Stimulated activated CD8-positive, alpha-beta memory T cell treated with anti-CD3 and anti-CD28 coated beads, Interleukin-7, amount 100 ng/mL, for 4 hours (primary cell): ENCODE results near the gene ARHGAP11B.
"Not testable (repeated sequence)": the region's sequence is repeated elsewhere in the genome, so short reads cannot be mapped to it uniquely, and the experiment has no call there.

Experiments used
- DNase-seq, 2 donors: peaks; one replicate each; pipeline ENCODE4 v3.0.0-alpha.2; 2020; ENCODE audit warnings: low read depth in 2 of 2

The ARHGAP11B gene

DNA sequence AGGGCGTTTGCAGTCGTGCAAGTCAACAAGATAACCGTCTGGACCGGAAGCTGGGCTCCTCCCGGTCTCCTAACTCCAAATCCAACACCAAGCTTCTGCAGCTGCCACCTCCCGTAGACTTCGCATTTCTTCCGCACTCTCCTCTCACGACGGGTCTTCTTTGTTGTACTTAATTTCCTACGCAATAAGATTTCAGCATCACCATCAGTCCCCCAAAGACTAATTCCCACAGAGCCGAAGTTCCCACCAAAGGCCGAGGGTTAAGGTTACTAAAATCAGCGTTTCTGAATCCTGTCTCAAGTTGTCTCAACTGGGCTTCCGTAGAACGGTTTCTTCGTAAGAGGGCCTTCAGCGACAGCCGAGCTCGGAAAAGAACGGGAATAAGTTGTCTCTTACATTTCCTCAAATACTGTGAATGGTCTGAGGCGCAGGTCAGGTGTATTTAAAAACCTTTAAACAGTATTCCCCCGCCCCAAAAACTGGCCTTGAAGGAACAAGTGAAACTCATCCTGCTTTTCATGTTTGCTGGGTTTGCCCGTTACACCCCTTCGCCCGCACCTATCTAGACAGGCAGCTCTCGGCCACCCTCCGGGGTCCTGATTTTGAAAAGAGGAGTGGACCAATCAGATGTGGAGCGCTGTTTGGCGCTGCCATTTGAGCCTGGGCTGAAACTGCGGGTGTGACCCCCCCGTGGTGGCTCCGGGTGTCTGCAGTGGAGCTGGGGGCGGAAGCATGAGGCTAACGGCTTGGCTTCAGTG lies at the start of gene ARHGAP11B:
TSS of gene ARHGAP11B (plus strand) at position 693 of the 758 bp plus-strand sequence.
- DNase-seq = peak; percentile 86 to 91

- DNase-seq = not testable (repeated sequence)
Measured at GRCh38 chr15:30579394-30579970, 46.4 kb upstream of the ARHGAP11B start.

GRCh38 chr15:30580716-30581115 lies 45.2 kb upstream of the ARHGAP11B start:
- DNase-seq = not testable (repeated sequence)

DNA sequence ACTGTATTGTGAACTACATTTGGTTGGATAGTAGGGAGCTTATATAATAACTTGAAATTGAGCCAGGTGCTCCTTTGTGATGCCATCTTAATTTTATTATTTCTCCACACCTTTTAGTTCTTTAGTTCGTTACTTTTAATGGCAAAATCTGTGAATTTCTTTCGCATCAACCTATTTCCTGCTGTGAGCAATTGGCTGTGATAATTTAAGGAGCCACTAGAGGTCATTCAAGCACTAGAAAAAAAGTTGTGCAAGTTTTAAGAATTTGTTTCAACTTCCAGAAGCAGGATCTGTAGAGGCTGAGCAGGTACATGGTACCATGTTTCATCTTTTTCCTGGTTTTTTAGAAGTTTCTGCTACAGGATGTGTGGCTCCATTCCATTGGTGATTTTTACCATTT lies 27.0 kb upstream of the ARHGAP11B start:
- DNase-seq = not testable (repeated sequence)

- DNase-seq = not testable (repeated sequence)
Measured at GRCh38 chr15:30603796-30604195, 22.1 kb upstream of the ARHGAP11B start, which contains the start of gene GOLGA8H. Gene GOLGA8H, plus strand, starts transcription at chr15:30604028. Its CDS starts 98 bp downstream, at chr15:30604126.

GRCh38 chr15:30612271-30612670 lies 13.7 kb upstream of the ARHGAP11B start:
- DNase-seq = not testable (repeated sequence)

GRCh38 chr15:30621342-30621741 lies 4.6 kb upstream of the ARHGAP11B start:
- not testable (repeated sequence) for DNase-seq

- DNase-seq = not testable (repeated sequence)
Measured at GRCh38 chr15:30626194-30626565, 252 bp downstream of the ARHGAP11B start.

GRCh38 chr15:30626632-30627031 lies 704 bp downstream of the ARHGAP11B start:
- DNase-seq = not testable (repeated sequence)

DNA sequence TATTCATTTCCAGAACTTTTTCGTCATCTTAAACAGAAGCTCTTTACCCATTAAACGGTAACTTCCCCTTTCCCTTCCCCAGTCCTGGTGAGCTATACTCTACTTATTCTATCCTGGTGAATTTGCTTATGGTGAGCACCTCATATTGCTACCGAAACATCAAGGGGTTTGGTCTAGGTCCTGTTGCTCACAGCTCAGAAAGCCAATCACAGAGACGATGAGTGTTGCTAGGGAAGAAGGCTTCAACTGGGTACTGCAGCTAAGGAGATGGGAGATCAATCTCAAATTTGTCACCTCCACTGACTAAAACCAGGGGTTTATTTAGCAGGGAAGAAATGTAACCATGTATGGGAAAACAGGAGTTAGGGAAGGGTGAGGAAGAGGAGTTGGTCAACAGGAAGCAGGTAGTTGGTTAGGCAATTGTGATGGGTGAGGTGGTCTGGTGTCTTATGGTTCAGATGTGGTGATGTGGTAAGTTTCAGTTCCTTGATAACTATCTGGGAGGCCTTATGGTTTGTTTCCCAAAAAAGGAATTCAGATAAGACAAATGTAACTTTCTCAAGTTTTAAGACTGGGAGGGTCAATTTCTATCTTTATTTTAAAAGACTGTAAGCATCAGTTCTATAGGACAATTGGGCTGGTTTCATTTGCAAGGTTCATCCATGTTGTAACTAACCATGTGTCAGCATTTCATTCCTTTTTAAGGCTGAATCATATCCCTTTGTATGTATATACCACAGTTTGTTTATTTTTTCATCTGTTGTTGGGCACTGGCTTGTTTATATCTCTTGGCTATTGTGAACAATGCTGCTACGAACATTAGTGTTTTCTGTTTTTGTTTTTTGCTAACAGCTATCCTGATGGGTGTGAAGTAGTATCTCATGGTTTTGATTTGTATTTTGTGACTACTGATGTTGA lies 24.3 kb downstream of the ARHGAP11B start:
- DNase-seq = no peak

DNA sequence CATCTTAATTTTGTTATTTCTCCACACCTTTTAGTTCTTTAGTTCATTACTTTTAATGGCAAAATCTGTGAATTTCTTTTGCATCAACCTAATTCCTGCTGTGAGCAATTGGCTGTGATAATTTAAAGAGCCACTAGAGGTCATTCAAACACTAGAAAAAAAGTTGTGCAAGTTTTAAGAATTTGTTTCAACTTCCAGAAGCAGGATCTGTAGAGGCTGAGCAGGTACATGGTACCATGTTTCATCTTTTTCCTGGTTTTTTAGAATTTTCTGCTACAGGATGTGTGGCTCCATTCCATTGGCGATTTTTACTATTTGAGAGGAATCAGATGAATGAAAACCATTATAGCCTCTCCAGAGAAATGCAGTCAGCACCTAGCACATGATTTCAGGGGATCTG lies 35.2 kb downstream of the ARHGAP11B start:
- not testable (repeated sequence) for DNase-seq

DNA sequence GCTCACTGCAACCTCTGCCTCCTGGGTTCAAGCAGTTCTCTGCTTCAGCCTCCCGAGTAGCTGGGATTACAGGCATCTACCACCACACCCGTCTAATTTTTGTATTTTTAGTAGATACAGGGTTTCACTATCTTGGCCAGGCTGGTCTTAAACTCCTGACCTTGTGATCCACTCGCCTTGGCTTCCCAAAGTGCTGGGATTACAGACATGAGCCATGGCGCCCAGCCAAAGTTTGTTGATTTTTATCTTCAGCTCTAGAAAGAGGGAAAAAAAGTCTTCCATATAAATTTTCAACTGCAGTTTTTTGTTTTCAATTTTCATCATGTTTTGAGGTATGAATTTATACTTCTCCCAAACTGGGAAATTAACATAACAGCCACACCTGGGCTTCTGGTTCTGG lies 43.7 kb downstream of the ARHGAP11B start:
- not testable (repeated sequence) for DNase-seq

DNA sequence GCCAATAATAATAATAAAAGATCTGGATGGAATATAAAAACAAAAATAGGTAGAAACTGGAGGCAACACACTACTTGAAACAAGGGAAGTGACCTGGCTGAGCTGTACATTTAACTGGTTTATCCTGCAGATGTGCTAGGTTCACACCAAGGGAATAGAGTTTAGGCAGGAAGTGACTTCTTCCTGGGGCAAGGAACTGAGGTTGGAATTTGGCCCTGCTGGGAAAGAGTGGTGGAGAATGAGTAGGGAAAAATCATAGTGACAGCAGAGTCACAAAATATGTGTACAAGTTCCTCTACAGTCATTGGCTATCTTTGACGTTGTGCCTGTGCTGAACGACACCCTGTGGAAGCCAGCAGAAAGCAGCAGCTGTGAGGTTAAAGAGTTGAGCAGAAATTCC lies 44.1 kb downstream of the ARHGAP11B start:
- no peak for DNase-seq

DNA sequence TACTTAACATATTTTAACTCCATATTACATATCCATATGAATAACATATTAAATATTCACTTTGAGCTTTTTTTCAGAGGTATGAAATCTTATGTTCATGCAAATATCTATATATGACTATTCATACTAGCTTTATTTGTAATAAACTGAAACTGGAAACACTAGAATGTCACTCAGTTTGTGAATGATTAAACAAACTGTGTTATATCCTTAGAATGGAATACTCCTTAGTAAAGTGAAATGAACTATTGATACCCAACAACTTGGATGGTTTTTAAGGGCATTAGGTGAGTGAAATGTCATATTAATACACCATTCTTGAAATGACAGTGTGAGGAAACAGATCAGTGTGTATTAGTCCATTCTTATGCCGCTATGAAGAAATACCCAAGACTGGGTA lies 45.4 kb downstream of the ARHGAP11B start:
- no peak for DNase-seq

DNA sequence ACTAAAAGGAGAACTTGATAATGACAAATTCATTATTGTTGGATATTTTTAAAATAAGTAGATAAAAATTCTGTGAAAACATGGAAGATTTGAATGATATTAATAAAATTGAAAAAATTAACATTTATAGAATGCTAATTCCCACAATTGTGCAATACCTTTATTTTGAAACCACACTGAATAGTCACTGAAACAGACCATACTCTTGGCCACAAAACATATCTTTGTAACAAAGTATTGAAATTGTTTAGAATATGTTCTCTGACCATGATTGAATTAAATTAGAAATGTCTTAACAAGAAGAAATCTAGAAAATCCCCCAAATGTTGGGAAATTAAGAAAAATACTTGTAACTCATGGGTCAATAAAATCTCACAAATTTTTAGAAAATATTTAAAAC lies 49.2 kb downstream of the ARHGAP11B start:
- DNase-seq = no peak

DNA sequence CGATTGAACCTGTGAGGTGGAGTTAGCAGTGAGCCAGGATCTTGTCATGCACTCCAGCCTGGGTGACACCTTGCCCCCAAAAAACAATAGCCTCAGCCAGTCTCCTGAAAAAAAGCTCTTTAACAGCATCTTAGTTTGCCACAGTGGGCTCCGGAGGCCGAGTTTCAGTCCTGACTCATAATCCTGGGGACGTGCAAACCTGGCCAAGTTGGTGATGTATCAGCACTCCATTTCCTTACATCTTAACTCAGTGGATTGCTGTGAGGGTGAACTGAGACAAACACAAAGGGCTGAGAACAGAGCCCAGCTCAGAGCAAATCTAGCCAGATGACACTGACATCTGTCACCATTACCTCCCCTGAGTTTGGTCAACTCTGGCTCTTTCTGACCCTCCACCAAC lies 50.0 kb downstream of the ARHGAP11B start:
- DNase-seq = not testable (repeated sequence)

- not testable (repeated sequence) for DNase-seq
Measured at GRCh38 chr15:30680997-30681396, 55.1 kb downstream of the ARHGAP11B start.

GRCh38 chr15:30685709-30686285 lies 59.9 kb downstream of the ARHGAP11B start:
- DNase-seq = not testable (repeated sequence)

DNA sequence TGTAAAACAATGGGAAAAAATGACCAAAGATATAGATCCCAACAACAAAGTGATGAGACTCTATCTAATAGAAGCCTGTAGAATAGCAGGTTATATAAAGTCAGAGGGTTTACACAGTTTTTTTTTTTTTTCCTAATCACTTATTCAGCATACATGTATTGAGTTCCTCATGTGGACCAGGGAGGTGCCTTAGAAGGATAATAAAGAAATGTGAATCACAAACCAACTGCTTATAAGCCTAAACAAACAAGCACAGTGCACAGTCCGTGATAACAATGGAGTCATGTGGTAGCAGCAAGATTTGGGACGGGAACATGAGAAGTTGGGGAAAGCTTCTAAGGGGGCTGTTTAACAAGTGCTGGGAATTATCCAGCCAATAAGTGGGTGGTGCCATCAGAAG lies 60.7 kb downstream of the ARHGAP11B start:
- not testable (repeated sequence) for DNase-seq
